A673 (cell line): Measurements from ENCODE around the gene ADGRG2. TPM values are rescaled to one million over a fixed set of nuclear protein-coding genes. Genes with fewer than 3 reads are reported as not detected.
"Not testable (repeated sequence)": the region's sequence is repeated elsewhere in the genome, so short reads cannot be mapped to it uniquely, and the experiment has no call there.

ENCODE experiments used
- BruUV-seq: library from RNA; stranded (reverse); fragments of 400-500 nt; replicated peaks from 2 replicates; lab custom pipeline; 2021; lab: Mats Ljungman, UMichigan
- CTCF ChIA-PET: fragments of 300-600 bp; sonication (Branson Sonifier 250); formaldehyde crosslinking; loops from one replicate; lab custom pipeline; 2022; ENCODE audit warnings: antibody characterized with exemption; lab: Charles Lee
- POLR2A ChIA-PET: fragments of 300-600 bp; sonication (Branson Sonifier 250); formaldehyde crosslinking; loops from one replicate; lab custom pipeline; 2022; ENCODE audit warnings: antibody characterized with exemption; ENCODE audit not compliant: low non-redundant PET; lab: Charles Lee
- DNase-seq: peaks from one replicate; pipeline ENCODE4 v3.0.0-alpha.2; 2015; ENCODE audit warnings: low spot score
- H3K27ac ChIP-seq: fragments of 200-600 bp; sonication (generic); 2 replicates; pipeline ENCODE4 v1.5.1; 2016; ENCODE audit warnings: mixed run types, low read depth, mild to moderate bottlenecking, mixed read lengths, antibody characterized with exemption, low read length; ENCODE audit not compliant: poor library complexity, severe bottlenecking
- H3K27me3 ChIP-seq: fragments of 200-600 bp; sonication (generic); replicated peaks from 2 replicates; pipeline ENCODE4 v1.6.1; 2017; ENCODE audit warnings: mixed run types, low read depth, mild to moderate bottlenecking, mixed read lengths, antibody characterized with exemption, low read length; ENCODE audit not compliant: insufficient read depth, poor library complexity
- H3K36me3 ChIP-seq: fragments of 200-600 bp; sonication (generic); 2 replicates; pipeline ENCODE4 v1.6.1; 2016; ENCODE audit warnings: mixed run types, mild to moderate bottlenecking, mixed read lengths, antibody characterized with exemption, low read length; ENCODE audit not compliant: insufficient read depth, poor library complexity, severe bottlenecking
- H3K4me1 ChIP-seq: fragments of 200-600 bp; sonication (generic); 2 replicates; pipeline ENCODE4 v1.6.1; 2017; ENCODE audit warnings: mixed run types, mild to moderate bottlenecking, mixed read lengths, antibody characterized with exemption, low read length; ENCODE audit not compliant: insufficient read depth, poor library complexity, severe bottlenecking
- H3K4me3 ChIP-seq: fragments of 200-600 bp; sonication (generic); 2 replicates; pipeline ENCODE4 v1.5.1; 2016; ENCODE audit warnings: low read depth, mixed run types, mild to moderate bottlenecking, mixed read lengths, low read length; ENCODE audit not compliant: poor library complexity, severe bottlenecking
- H3K9me3 ChIP-seq: fragments of 200-600 bp; sonication (generic); 2 replicates; pipeline ENCODE4 v1.6.1; 2016; ENCODE audit warnings: mixed run types, low read depth, mild to moderate bottlenecking, mixed read lengths, antibody characterized with exemption, low read length; ENCODE audit not compliant: poor library complexity, severe bottlenecking
- CTCF ChIP-seq: fragments of 300-800, 200-600 bp; sonication (generic); conservative IDR thresholded peaks from 2 replicates; pipeline ENCODE4 v1.5.1; 2017; ENCODE audit warnings: low read depth, mild to moderate bottlenecking, antibody characterized with exemption, low read length, moderate library complexity, mixed read lengths
- EZH2 ChIP-seq: fragments of 200-600 bp; sonication (generic); IDR thresholded peaks from 2 replicates; pipeline ENCODE4 v1.6.1; 2017; ENCODE audit warnings: borderline replicate concordance, low read depth, mild to moderate bottlenecking, mixed read lengths, antibody characterized with exemption, low read length; ENCODE audit not compliant: poor library complexity, severe bottlenecking
- intact Hi-C: fragments of 100-400 bp; cut with micrococcal nuclease; formaldehyde crosslinking; loops from one replicate; pipeline ENCODE4 v1.10.0; 2022; ENCODE audit not compliant: unreplicated experiment
- total RNA-seq: library from RNA; stranded (reverse); gene quantifications from 2 replicates; pipeline ENCODE4 v1.2.3, GENCODE V29; 2021

Gene ADGRG2
- total RNA-seq, 1 experiment from 2014 or later, result 61.3 TPM

DNA sequence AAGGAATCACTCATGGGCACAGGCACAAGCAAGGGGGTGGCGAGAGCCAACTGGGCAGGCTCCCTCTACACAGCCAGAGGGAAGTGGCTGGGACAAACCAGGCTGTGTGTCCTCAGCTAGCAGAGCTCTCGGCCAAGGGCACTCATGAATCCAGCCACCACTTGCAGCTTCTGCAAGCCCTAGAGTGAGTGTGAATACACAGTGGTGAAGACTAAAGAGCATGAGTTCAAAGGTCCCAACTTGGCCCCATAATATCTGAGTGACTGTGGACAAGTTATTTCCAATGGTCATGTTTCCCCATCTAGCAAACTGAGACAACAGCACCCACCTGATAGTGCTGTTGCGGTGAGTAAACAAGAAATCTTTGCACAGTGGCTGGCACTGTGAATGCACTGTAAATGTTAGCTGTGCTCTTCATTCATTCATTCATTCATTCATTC lies 51.7 kb downstream of the ADGRG2 start:
- CTCF ChIA-PET, result no interaction called here
- H3K4me1 ChIP-seq, result peaks cover 5% of the 10 kb centered on the region

DNA sequence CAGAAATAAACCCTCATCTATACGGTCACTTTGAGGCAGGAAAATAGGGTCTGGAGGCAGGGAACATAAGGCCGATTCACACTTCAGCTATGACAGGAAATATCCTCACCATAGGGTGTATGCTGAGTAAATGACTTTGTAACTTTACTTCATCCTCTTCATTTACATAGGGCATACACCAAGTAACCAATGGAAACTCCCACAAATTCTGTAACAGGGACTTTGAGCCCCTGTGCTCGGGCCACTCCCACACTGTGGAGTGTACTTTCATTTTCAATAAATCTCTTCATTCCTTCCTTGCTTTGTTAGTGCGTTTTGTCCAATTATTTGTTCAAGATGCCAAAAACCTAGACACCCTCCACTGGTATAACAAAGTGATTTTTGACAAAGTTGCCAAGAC lies 55.3 kb downstream of the ADGRG2 start:
- peaks cover 14% of the 10 kb centered on the region for H3K36me3 ChIP-seq
- H3K9me3 ChIP-seq, H3K4me3 ChIP-seq, BruUV-seq, intact Hi-C loops, CTCF ChIA-PET, POLR2A ChIA-PET, H3K27me3 ChIP-seq: not testable (repeated sequence)
- peak; percentile 64 for DNase-seq
- H3K4me1 ChIP-seq, result peaks cover 30% of the 10 kb centered on the region
- H3K27ac ChIP-seq, result peak overlapping the region; percentile 37

More for the DNA sequence above, 51.7 kb downstream of the ADGRG2 start:
- DNase-seq, result no peak
- Histone ChIP-seq H3K36me3 (peaks cover 12% of the 10 kb centered on the region), H3K27me3 (no peaks in the 10 kb centered on the region), H3K4me3 (no peak overlapping the region), H3K27ac (no peak overlapping the region), H3K9me3 (peaks cover under 1% of the 10 kb centered on the region)
- no TSS peak for BruUV-seq
- POLR2A ChIA-PET, result no interaction called here
- intact Hi-C loops, result no loop called here
- TF ChIP-seq CTCF, result no peak
- no peak for TF ChIP-seq EZH2

- no peak overlapping the region for H3K4me3 ChIP-seq
- peak; percentile 76 for DNase-seq
- no TSS peak for BruUV-seq
- no peaks in the 10 kb centered on the region for H3K9me3 ChIP-seq
- H3K27ac ChIP-seq, result no peak overlapping the region
- TF ChIP-seq CTCF, result no peak
- TF ChIP-seq EZH2, result no peak
- H3K27me3 ChIP-seq, result no peaks in the 10 kb centered on the region
- intact Hi-C loops, result no loop called here
- H3K36me3 ChIP-seq, result peaks cover 20% of the 10 kb centered on the region
- ChIA-PET CTCF (no interaction called here), POLR2A (no interaction called here)
- peaks cover 30% of the 10 kb centered on the region for H3K4me1 ChIP-seq
Observed at GRCh38 chrX:19065535-19065934, 56.7 kb downstream of the ADGRG2 start.

- no peak overlapping the region for H3K4me3 ChIP-seq
- H3K9me3 ChIP-seq, result no peaks in the 10 kb centered on the region
- peaks cover 30% of the 10 kb centered on the region for H3K4me1 ChIP-seq
- peaks cover 20% of the 10 kb centered on the region for H3K36me3 ChIP-seq
- BruUV-seq, result no TSS peak
- ChIA-PET CTCF (no interaction called here), POLR2A (no interaction called here)
- DNase-seq, result peak; percentile 93
- peak overlapping the region; percentile 41 for H3K27ac ChIP-seq
- no peak for TF ChIP-seq EZH2
- no peak for TF ChIP-seq CTCF
- H3K27me3 ChIP-seq, result no peaks in the 10 kb centered on the region
- intact Hi-C loops, result no loop called here
Observed at GRCh38 chrX:19064175-19064574, 58.1 kb downstream of the ADGRG2 start.
